Mesenchymal stem cell (in vitro differentiated cells and primary cell): ENCODE results near the gene PHYHIPL.
A peak's percentile ranks its signal among the peaks of the same experiment; 100 is the strongest.

Experiments
- DNase-seq: peaks from one replicate; pipeline ENCODE4 v3.0.0-alpha.2; 2013
- H2AFZ ChIP-seq: one replicate; pipeline ENCODE4 v1.6.1; 2013; ENCODE audit warnings: low read depth, mild to moderate bottlenecking, control low read depth, inconsistent platforms, low read length, moderate library complexity
- H2AK5ac ChIP-seq: 2 replicates; pipeline ENCODE4 v1.6.1; 2013; ENCODE audit warnings: low read length, moderate library complexity, mild to moderate bottlenecking, inconsistent platforms; ENCODE audit not compliant: severe bottlenecking
- H2BK120ac ChIP-seq: one replicate; pipeline ENCODE4 v1.6.1; 2013; ENCODE audit warnings: low read depth, mild to moderate bottlenecking, inconsistent platforms, low read length, moderate library complexity
- H2BK12ac ChIP-seq, 2 experiments: one replicate each; pipeline ENCODE4 v1.6.1; 2013; ENCODE audit warnings: inconsistent platforms in 2 of 2, low read length in 2 of 2, mild to moderate bottlenecking in 2 of 2, moderate library complexity in 2 of 2, control low read depth in 1 of 2
- H2BK15ac ChIP-seq: one replicate; pipeline ENCODE4 v1.6.1; 2013; ENCODE audit warnings: mild to moderate bottlenecking, low read depth, inconsistent platforms; ENCODE audit not compliant: poor library complexity, severe bottlenecking
- H2BK5ac ChIP-seq: 2 replicates; pipeline ENCODE4 v1.6.1; 2013; ENCODE audit warnings: low read depth, mild to moderate bottlenecking, low read length, control low read depth, inconsistent platforms; ENCODE audit not compliant: poor library complexity, severe bottlenecking
- H3K14ac ChIP-seq, 2 experiments: one replicate each; pipeline ENCODE4 v1.6.1; 2013; ENCODE audit warnings: inconsistent platforms in 2 of 2, low read length in 2 of 2, control low read depth in 1 of 2, mild to moderate bottlenecking in 1 of 2, moderate library complexity in 1 of 2
- H3K18ac ChIP-seq, 2 experiments: one replicate each; pipeline ENCODE4 v1.6.1; 2013; ENCODE audit warnings: inconsistent platforms in 2 of 2, low read length in 2 of 2, control low read depth in 1 of 2, low read depth in 1 of 2, mild to moderate bottlenecking in 1 of 2
- H3K23ac ChIP-seq, 2 experiments: one replicate each; pipeline ENCODE4 v1.6.1; 2013; ENCODE audit warnings: inconsistent platforms in 2 of 2, low read length in 2 of 2, mild to moderate bottlenecking in 2 of 2, moderate library complexity in 2 of 2, control low read depth in 1 of 2
- H3K27ac ChIP-seq: 2 replicates; pipeline ENCODE4 v1.5.1; 2013; ENCODE audit warnings: mild to moderate bottlenecking, moderate library complexity, low read length, control low read depth, inconsistent platforms; ENCODE audit not compliant: poor library complexity, severe bottlenecking
- H3K27me3 ChIP-seq, 2 experiments: 2 replicates each; pipeline versions ENCODE4 v1.6.1 to v1.7.0; 2013; ENCODE audit warnings: low read length in 2 of 2, mild to moderate bottlenecking in 2 of 2, moderate library complexity in 2 of 2, control low read depth in 1 of 2, inconsistent platforms in 1 of 2; ENCODE audit not compliant: control insufficient read depth in 1 of 2, insufficient read depth in 1 of 2
- H3K36me3 ChIP-seq, 2 experiments: 2 replicates each; pipeline versions ENCODE4 v1.6.1 to v1.7.0; 2013; ENCODE audit warnings: low read length in 2 of 2, control low read depth in 1 of 2, inconsistent platforms in 1 of 2, low read depth in 1 of 2, mild to moderate bottlenecking in 1 of 2; ENCODE audit not compliant: insufficient read depth in 2 of 2, control insufficient read depth in 1 of 2
- H3K4ac ChIP-seq, 2 experiments: one replicate each; pipeline ENCODE4 v1.6.1; 2013; ENCODE audit warnings: inconsistent platforms in 2 of 2, low read length in 2 of 2, mild to moderate bottlenecking in 2 of 2, moderate library complexity in 2 of 2, control low read depth in 1 of 2, low read depth in 1 of 2
- H3K4me1 ChIP-seq: 2 replicates; pipeline ENCODE4 v1.6.1; 2013; ENCODE audit warnings: low read depth, low read length, control low read depth; ENCODE audit not compliant: control insufficient read depth, insufficient read depth
- H3K4me2 ChIP-seq: 2 replicates; pipeline ENCODE4 v1.6.1; 2013; ENCODE audit warnings: low read length, mild to moderate bottlenecking, inconsistent platforms; ENCODE audit not compliant: poor library complexity, severe bottlenecking
- H3K4me3 ChIP-seq, 2 experiments: 2 replicates each; pipeline versions ENCODE4 v1.5.1 to v1.7.0; 2013; ENCODE audit warnings: low read length in 2 of 2, mild to moderate bottlenecking in 2 of 2, control low read depth in 1 of 2, low read depth in 1 of 2; ENCODE audit not compliant: insufficient read depth in 1 of 2
- H3K79me1 ChIP-seq: replicated peaks from 2 replicates; pipeline ENCODE4 v1.6.1; 2013; ENCODE audit warnings: mild to moderate bottlenecking, control low read depth, low read length, inconsistent platforms; ENCODE audit not compliant: poor library complexity, severe bottlenecking
- H3K9ac ChIP-seq: 2 replicates; pipeline ENCODE4 v1.7.0; 2013; ENCODE audit warnings: mild to moderate bottlenecking, low read length, moderate library complexity
- H3K9me3 ChIP-seq: 2 replicates; pipeline ENCODE4 v1.7.0; 2013; ENCODE audit warnings: mild to moderate bottlenecking, low read length; ENCODE audit not compliant: control insufficient read depth
- H4K8ac ChIP-seq: one replicate; pipeline ENCODE4 v1.6.1; 2013; ENCODE audit warnings: inconsistent platforms, mild to moderate bottlenecking, low read length, moderate library complexity
- H4K91ac ChIP-seq: one replicate; pipeline ENCODE4 v1.6.1; 2013; ENCODE audit warnings: mild to moderate bottlenecking, low read length, inconsistent platforms
- WGBS: methylation state at CpG from one replicate; pipeline ENCODE4 v1.1.7; 2013; ENCODE audit warnings: mixed read lengths; 5-methylcytosine and 5-hydroxymethylcytosine counted together

Gene PHYHIPL

DNA sequence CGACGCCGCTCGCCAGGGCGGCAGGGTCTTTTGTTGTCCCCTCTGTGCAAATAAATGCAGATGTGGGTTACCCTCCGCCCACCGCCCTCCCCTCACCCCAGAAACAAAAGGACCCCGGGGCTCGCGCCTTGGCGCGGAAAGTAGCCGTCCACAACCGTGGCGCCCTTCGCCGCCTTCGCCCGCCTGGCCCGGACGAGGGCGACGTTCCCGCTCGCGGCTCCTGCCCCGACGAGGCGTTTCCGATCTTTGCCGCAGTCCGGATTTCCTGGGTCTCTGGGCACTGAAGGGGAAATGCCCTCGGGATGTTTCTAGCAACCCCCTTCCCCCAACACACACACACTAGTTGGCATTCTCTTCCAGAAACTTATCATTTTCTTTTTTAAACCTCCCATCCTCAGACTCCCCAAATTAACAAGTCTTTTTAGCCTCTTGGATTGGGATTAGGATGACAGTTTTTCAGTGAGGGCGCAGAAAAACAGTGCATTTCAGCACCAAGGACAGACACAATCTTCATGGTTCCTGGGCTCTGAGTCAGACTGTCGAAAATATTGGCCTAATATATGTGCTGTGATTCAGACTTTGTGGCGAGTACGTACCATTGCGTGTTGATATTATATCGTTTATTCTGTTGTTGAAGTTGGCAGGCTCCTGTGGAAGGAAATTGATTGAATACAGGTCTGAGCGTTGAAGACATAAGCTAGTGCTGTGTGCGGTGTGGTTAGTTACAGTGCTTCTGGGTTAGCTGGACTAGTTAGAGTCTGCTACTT is 771 bp downstream of the PHYHIPL start:
- peaks cover 33 to 34% of the 10 kb centered on the region in 2 experiments for H3K27me3 ChIP-seq
- H3K4me1 ChIP-seq = peaks cover 16% of the 10 kb centered on the region
- no peak overlapping the region for H4K91ac ChIP-seq
- DNase-seq = peak; percentile 51
- peak overlapping the region; percentile 97 for H3K4me2 ChIP-seq
- H4K8ac ChIP-seq = no peak overlapping the region
- no peak overlapping the region for H2BK5ac ChIP-seq
- H3K14ac ChIP-seq = no peak overlapping the region
- WGBS = 15% methylated on average over 40 of the region's 41 CpGs
- no peak overlapping the region for H2AK5ac ChIP-seq
- H3K9me3 ChIP-seq = no peaks in the 10 kb centered on the region
- H3K18ac ChIP-seq = no peak overlapping the region
- H3K23ac ChIP-seq = no peak overlapping the region
- H2BK120ac ChIP-seq = no peak overlapping the region
- no peaks in the 10 kb centered on the region for H3K36me3 ChIP-seq
- peak overlapping the region in 1 of 2 experiments; percentile 72 for H3K4me3 ChIP-seq
- no peak overlapping the region for H2BK15ac ChIP-seq
- H2BK12ac ChIP-seq = no peak overlapping the region
- H3K79me1 ChIP-seq = no peaks in the 10 kb centered on the region
- no peak overlapping the region for H3K4ac ChIP-seq
- no peak overlapping the region for H2AFZ ChIP-seq
- no peak overlapping the region for H3K27ac ChIP-seq
- no peak overlapping the region for H3K9ac ChIP-seq

DNA sequence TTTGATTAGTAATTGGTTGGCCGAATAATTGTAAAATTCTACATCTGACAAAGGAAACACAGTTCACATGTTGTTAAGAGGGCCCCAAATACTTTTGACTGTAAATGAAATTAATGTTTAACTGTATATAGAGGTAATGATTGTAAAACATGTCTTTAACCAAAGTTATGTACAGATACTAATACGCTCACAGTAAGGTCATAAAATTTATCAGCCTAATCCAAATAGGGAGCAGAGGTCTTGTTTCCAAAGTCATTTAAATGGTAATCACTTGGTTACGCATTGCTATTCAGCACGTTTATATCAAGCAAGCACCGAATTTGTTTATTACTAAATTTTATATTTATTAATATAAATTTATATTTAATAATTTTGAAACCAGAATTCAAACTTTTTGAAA is 1.4 kb downstream of the PHYHIPL start:
- Histone ChIP-seq H3K9me3 (no peaks in the 10 kb centered on the region), H3K27me3 (peaks cover 30 to 31% of the 10 kb centered on the region in 2 experiments), H3K79me1 (no peaks in the 10 kb centered on the region), H3K4me1 (peaks cover 16% of the 10 kb centered on the region), H2AK5ac (no peak overlapping the region), H2BK5ac (no peak overlapping the region), H3K4ac (no peak overlapping the region), H4K8ac (no peak overlapping the region), H3K36me3 (no peaks in the 10 kb centered on the region), H2BK120ac (no peak overlapping the region), H3K4me2 (no peak overlapping the region), H3K18ac (no peak overlapping the region), H3K23ac (no peak overlapping the region), H2BK12ac (no peak overlapping the region), H2BK15ac (no peak overlapping the region), H3K14ac (no peak overlapping the region), H3K27ac (no peak overlapping the region), H3K4me3 (peak overlapping the region in 1 of 2 experiments; percentile 72), H2AFZ (no peak overlapping the region), H4K91ac (no peak overlapping the region), H3K9ac (no peak overlapping the region)
- WGBS = 50% methylated on average over 1 of the region's 5 CpGs
- DNase-seq = no peak

DNA sequence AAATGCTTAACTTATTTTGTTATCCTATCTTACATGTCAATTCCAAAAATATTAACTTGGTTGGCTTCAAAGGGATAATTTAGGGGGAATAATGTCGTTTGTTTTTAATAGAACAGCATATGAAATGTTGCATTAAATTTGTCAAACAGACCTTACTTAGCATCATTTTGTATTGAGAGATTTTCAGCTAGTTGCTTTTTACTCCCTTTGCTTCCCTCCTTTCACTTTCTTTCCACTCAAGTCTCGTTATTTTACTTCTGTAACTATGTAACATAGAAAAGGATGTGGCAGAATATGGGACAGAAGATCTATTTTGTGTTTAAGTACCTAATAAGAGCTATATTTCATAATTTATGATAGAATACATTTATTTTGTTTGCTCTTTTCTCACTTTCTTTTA is 2.6 kb downstream of the PHYHIPL start:
- H3K4me1 ChIP-seq = peaks cover 16% of the 10 kb centered on the region
- H4K8ac ChIP-seq = no peak overlapping the region
- H3K79me1 ChIP-seq = no peaks in the 10 kb centered on the region
- WGBS = no CpG with 5 or more reads among the region's 2 CpGs
- no peak overlapping the region for H3K4ac ChIP-seq
- no peak overlapping the region for H3K18ac ChIP-seq
- H2AK5ac ChIP-seq = no peak overlapping the region
- H3K14ac ChIP-seq = no peak overlapping the region
- H3K36me3 ChIP-seq = no peaks in the 10 kb centered on the region
- H4K91ac ChIP-seq = no peak overlapping the region
- H3K4me3 ChIP-seq = no peak overlapping the region
- H3K23ac ChIP-seq = no peak overlapping the region
- no peak overlapping the region for H3K4me2 ChIP-seq
- no peak overlapping the region for H2BK120ac ChIP-seq
- no peak overlapping the region for H3K9ac ChIP-seq
- DNase-seq = no peak
- no peak overlapping the region for H2BK5ac ChIP-seq
- peaks cover 23 to 26% of the 10 kb centered on the region in 2 experiments for H3K27me3 ChIP-seq
- no peak overlapping the region for H2BK12ac ChIP-seq
- no peak overlapping the region for H2AFZ ChIP-seq
- H3K27ac ChIP-seq = no peak overlapping the region
- no peaks in the 10 kb centered on the region for H3K9me3 ChIP-seq
- H2BK15ac ChIP-seq = no peak overlapping the region

DNA sequence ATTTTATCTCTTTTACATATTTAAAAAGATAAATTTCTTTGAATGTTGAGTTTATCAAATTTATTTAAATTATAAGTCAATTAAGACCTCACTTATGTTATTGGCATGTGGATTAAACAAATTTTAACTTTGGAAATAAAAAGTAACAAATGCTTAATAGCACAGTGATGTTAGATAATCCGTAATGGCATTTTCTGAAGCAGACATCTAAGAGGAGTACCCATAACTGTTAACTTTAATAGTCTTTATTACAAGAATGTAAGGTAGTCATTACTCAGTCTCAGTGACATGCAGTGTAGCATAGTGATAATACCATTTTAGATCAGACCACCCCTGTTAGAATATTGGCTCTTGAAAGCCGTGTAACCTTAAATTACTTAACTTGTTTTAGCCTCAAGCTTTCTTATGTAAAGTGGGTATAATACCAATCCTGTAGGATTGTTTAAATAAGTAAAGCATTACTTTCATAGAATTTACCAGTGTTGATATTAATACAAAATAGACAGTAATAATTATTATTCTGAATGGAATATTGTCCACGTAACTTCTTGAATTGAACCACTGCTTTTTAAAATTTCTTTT is 4.3 kb downstream of the PHYHIPL start:
- H3K9me3 ChIP-seq = no peaks in the 10 kb centered on the region
- no peak overlapping the region for H2BK15ac ChIP-seq
- WGBS = no CpG with 5 or more reads among the region's 3 CpGs
- H3K27ac ChIP-seq = no peak overlapping the region
- H2BK5ac ChIP-seq = no peak overlapping the region
- H3K18ac ChIP-seq = no peak overlapping the region
- no peak overlapping the region for H2AFZ ChIP-seq
- no peak overlapping the region for H2BK120ac ChIP-seq
- H3K14ac ChIP-seq = no peak overlapping the region
- H4K8ac ChIP-seq = no peak overlapping the region
- H3K4me2 ChIP-seq = no peak overlapping the region
- H4K91ac ChIP-seq = no peak overlapping the region
- no peak overlapping the region for H3K23ac ChIP-seq
- H2AK5ac ChIP-seq = no peak overlapping the region
- H3K27me3 ChIP-seq = peaks cover 13 to 17% of the 10 kb centered on the region in 2 experiments
- no peak overlapping the region for H3K4ac ChIP-seq
- no peaks in the 10 kb centered on the region for H3K36me3 ChIP-seq
- H2BK12ac ChIP-seq = no peak overlapping the region
- no peak for DNase-seq
- no peak overlapping the region for H3K9ac ChIP-seq
- H3K4me3 ChIP-seq = no peak overlapping the region
- no peaks in the 10 kb centered on the region for H3K79me1 ChIP-seq
- H3K4me1 ChIP-seq = peaks cover 14% of the 10 kb centered on the region
